ENCODE results near the gene LCAT.

The LCAT gene

GRCh38 chr16:67969254-67970039 is 25.5 kb upstream of the LCAT start:
- Histone ChIP-seq H3K27me3 (ENCODE audit: low read depth, low read length) (no peaks in the 10 kb centered on the region), H3K4me2 (ENCODE audit: low read length) (peak overlapping the region; percentile 86), H3K9ac (ENCODE audit: low read length) (peak overlapping the region; percentile 76), H3K4me1 (ENCODE audit: low read length) (peaks cover 12% of the 10 kb centered on the region; the same call in 1 of the 2 replicates), H3K9me3 (ENCODE audit: insufficient read depth, low read length) (no peaks in the 10 kb centered on the region), H2AFZ (ENCODE audit: low read depth, low read length) (peak overlapping the region; percentile 69; the same call in 1 of the 2 replicates), H3K79me2 (ENCODE audit: low read length) (peaks cover 14% of the 10 kb centered on the region), H4K20me1 (ENCODE audit: insufficient read depth, low read length) (peaks cover 17% of the 10 kb centered on the region), H3K36me3 (replicated peaks; ENCODE audit: low read depth, low read length) (peaks cover 2% of the 10 kb centered on the region), H3K27ac (ENCODE audit: low read length) (no peak overlapping the region), H3K4me3 (ENCODE audit: low read length) (peak overlapping the region; percentile 83)
- TF ChIP-seq EZH2phosphoT487 (IDR thresholded peaks at IDR 0.05; ENCODE audit: low read depth) = no peak
- TF ChIP-seq, protein P1, sequence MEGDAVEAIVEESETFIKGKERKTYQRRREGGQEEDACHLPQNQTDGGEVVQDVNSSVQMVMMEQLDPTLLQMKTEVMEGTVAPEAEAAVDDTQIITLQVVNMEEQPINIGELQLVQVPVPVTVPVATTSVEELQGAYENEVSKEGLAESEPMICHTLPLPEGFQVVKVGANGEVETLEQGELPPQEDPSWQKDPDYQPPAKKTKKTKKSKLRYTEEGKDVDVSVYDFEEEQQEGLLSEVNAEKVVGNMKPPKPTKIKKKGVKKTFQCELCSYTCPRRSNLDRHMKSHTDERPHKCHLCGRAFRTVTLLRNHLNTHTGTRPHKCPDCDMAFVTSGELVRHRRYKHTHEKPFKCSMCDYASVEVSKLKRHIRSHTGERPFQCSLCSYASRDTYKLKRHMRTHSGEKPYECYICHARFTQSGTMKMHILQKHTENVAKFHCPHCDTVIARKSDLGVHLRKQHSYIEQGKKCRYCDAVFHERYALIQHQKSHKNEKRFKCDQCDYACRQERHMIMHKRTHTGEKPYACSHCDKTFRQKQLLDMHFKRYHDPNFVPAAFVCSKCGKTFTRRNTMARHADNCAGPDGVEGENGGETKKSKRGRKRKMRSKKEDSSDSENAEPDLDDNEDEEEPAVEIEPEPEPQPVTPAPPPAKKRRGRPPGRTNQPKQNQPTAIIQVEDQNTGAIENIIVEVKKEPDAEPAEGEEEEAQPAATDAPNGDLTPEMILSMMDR (IDR thresholded peaks at IDR 0.05; ENCODE audit: low read depth, low read length) = no peak

- peaks cover 20% of the 10 kb centered on the region for H4K20me1 ChIP-seq (ENCODE audit: insufficient read depth, low read length)
- H3K9me3 ChIP-seq (ENCODE audit: insufficient read depth, low read length) = no peaks in the 10 kb centered on the region
- peaks cover 2% of the 10 kb centered on the region for H3K36me3 ChIP-seq (replicated peaks; ENCODE audit: low read depth, low read length)
- H3K27me3 ChIP-seq (ENCODE audit: low read depth, low read length) = no peaks in the 10 kb centered on the region
- peak within 1 kb of the TSS; percentile 33 for H3K27ac ChIP-seq (ENCODE audit: low read length)
- peaks cover 12% of the 10 kb centered on the region; the same call in 1 of the 2 replicates for H3K4me1 ChIP-seq (ENCODE audit: low read length)
- H3K4me2 ChIP-seq (ENCODE audit: low read length) = peak within 1 kb of the TSS; percentile 86
- H2AFZ ChIP-seq (ENCODE audit: low read depth, low read length) = peak within 1 kb of the TSS; percentile 69; the same call in 1 of the 2 replicates
- H3K4me3 ChIP-seq (ENCODE audit: low read length) = peak within 1 kb of the TSS; percentile 83
- H3K79me2 ChIP-seq (ENCODE audit: low read length) = peaks cover 14% of the 10 kb centered on the region
- no peak for TF ChIP-seq EZH2phosphoT487 (IDR thresholded peaks at IDR 0.05; ENCODE audit: low read depth)
- TF ChIP-seq, protein P1 (IDR thresholded peaks at IDR 0.05; ENCODE audit: low read depth, low read length) = no peak
- H3K9ac ChIP-seq (ENCODE audit: low read length) = peak within 1 kb of the TSS; percentile 77
These were observed 24.7 kb upstream of the LCAT start, which contains the start of gene SLC12A4 for GRCh38 chr16:67968400-67969253. SLC12A4 (minus strand) TSS chr16:67968637; CDS start chr16:67968553, 84 bp downstream.

GRCh38 chr16:67967958-67968399 is 24.1 kb upstream of the LCAT start:
- H3K27me3 ChIP-seq (ENCODE audit: low read depth, low read length) = no peaks in the 10 kb centered on the region
- no peak for TF ChIP-seq EZH2phosphoT487 (IDR thresholded peaks at IDR 0.05; ENCODE audit: low read depth)
- TF ChIP-seq, protein P1 (IDR thresholded peaks at IDR 0.05; ENCODE audit: low read depth, low read length) = no peak
- H3K36me3 ChIP-seq (replicated peaks; ENCODE audit: low read depth, low read length) = peaks cover 2% of the 10 kb centered on the region
- peaks cover 14% of the 10 kb centered on the region for H3K79me2 ChIP-seq (ENCODE audit: low read length)
- H4K20me1 ChIP-seq (ENCODE audit: insufficient read depth, low read length) = peaks cover 20% of the 10 kb centered on the region
- no peak overlapping the region; the same call in 1 of the 2 replicates for H2AFZ ChIP-seq (ENCODE audit: low read depth, low read length)
- peak overlapping the region; percentile 86 for H3K4me2 ChIP-seq (ENCODE audit: low read length)
- H3K9ac ChIP-seq (ENCODE audit: low read length) = peak overlapping the region; percentile 77
- no peak overlapping the region for H3K27ac ChIP-seq (ENCODE audit: low read length)
- no peaks in the 10 kb centered on the region for H3K9me3 ChIP-seq (ENCODE audit: insufficient read depth, low read length)
- H3K4me1 ChIP-seq (ENCODE audit: low read length) = peaks cover 12% of the 10 kb centered on the region; the same call in 1 of the 2 replicates
- peak overlapping the region; percentile 83 for H3K4me3 ChIP-seq (ENCODE audit: low read length)
